MM.1S (cell line): Measurements from ENCODE around the gene HIPK2.

Source experiments
- DNase-seq: peaks from one replicate; pipeline ENCODE4 v3.0.0-alpha.2; 2015
- H2AFZ ChIP-seq: fragments of 300-600 bp; sonication (generic); 2 replicates; pipeline ENCODE4 v1.6.0; 2016; ENCODE audit warnings: antibody characterized with exemption, low read length
- H3F3A ChIP-seq: fragments of 300-600 bp; sonication (generic); 2 replicates; pipeline ENCODE4 v1.6.1; 2016; ENCODE audit warnings: mild to moderate bottlenecking, antibody characterized with exemption, low read length, moderate library complexity, mixed read lengths; ENCODE audit not compliant: insufficient read depth
- H3K27ac ChIP-seq: fragments of 300-600 bp; sonication (generic); 2 replicates; pipeline ENCODE4 v1.5.1; 2016; ENCODE audit warnings: mild to moderate bottlenecking, low read length
- H3K27me3 ChIP-seq: fragments of 300-600 bp; sonication (generic); replicated peaks from 2 replicates; pipeline ENCODE4 v1.6.0; 2016; ENCODE audit warnings: low read length; ENCODE audit not compliant: insufficient read depth
- H3K36me3 ChIP-seq: fragments of 300-600 bp; sonication (generic); replicated peaks from 2 replicates; pipeline ENCODE4 v1.6.1; 2016; ENCODE audit warnings: mild to moderate bottlenecking, low read length, mixed read lengths; ENCODE audit not compliant: insufficient read depth
- H3K4me1 ChIP-seq: fragments of 300-600 bp; sonication (generic); 2 replicates; pipeline ENCODE4 v1.6.1; 2016; ENCODE audit warnings: low read length, mixed read lengths
- H3K4me2 ChIP-seq: fragments of 300-600 bp; sonication (generic); 2 replicates; pipeline ENCODE4 v1.6.0; 2016; ENCODE audit warnings: low read depth, low read length
- H3K4me3 ChIP-seq: fragments of 300-600 bp; sonication (generic); 2 replicates; pipeline ENCODE4 v1.5.1; 2016; ENCODE audit warnings: low read length, mixed read lengths
- H3K79me2 ChIP-seq: fragments of 300-600 bp; sonication (generic); 2 replicates; pipeline ENCODE4 v1.6.1; 2016; ENCODE audit warnings: mixed run types, low read length, mixed read lengths
- H3K9ac ChIP-seq: fragments of 300-600 bp; sonication (generic); 2 replicates; pipeline ENCODE4 v1.6.1; 2016; ENCODE audit warnings: low read length, mixed read lengths
- H3K9me2 ChIP-seq: fragments of 300-600 bp; sonication (generic); replicated peaks from 2 replicates; pipeline ENCODE4 v1.6.1; 2016; ENCODE audit warnings: mild to moderate bottlenecking, low read length, mixed read lengths; ENCODE audit not compliant: insufficient read depth
- H3K9me3 ChIP-seq: fragments of 300-600 bp; sonication (generic); replicated peaks from 2 replicates; pipeline ENCODE4 v1.6.1; 2016; ENCODE audit warnings: mild to moderate bottlenecking, low read length, mixed read lengths; ENCODE audit not compliant: insufficient read depth
- H4K20me1 ChIP-seq: fragments of 300-600 bp; sonication (generic); 2 replicates; pipeline ENCODE4 v1.6.1; 2016; ENCODE audit warnings: mild to moderate bottlenecking, low read length, moderate library complexity, mixed read lengths; ENCODE audit not compliant: insufficient read depth
- CTCF ChIP-seq: fragments of 300-600 bp; sonication (generic); IDR thresholded peaks from 2 replicates; pipeline ENCODE4 v1.5.1; 2016; ENCODE audit warnings: antibody characterized with exemption, low read length, mixed read lengths
- EZH2 ChIP-seq: fragments of 300-600 bp; sonication (generic); optimal IDR thresholded peaks from 2 replicates; pipeline ENCODE3; 2017; ENCODE audit warnings: low read depth, mild to moderate bottlenecking, antibody characterized with exemption, low read length, mixed read lengths
- EZH2phosphoT487 ChIP-seq: fragments of 300-600 bp; sonication (generic); IDR thresholded peaks from 2 replicates; pipeline ENCODE4 v1.6.1; 2018; ENCODE audit warnings: antibody characterized with exemption, low read length

The HIPK2 gene

DNA sequence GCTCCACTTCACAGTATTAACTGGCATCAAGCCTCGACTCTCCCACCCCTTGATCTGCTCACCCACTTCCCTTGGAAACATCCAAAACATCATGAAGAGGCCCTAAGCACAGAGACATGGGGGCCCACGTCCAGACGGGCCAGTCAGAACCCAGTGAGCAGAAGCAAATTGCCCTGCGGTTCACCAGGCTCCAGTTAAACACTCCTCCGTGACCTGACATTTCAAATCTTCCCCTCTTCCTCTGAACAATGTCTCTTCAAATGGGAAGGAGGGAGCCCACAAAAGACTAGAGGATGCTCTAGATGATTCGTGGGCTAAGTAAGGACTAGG lies 209.5 kb downstream of the HIPK2 start:
- H3F3A ChIP-seq, result no peaks in the 10 kb centered on the region
- no peak for DNase-seq
- no peaks in the 10 kb centered on the region for H3K4me1 ChIP-seq
- no peaks in the 10 kb centered on the region for H3K79me2 ChIP-seq
- no peaks in the 10 kb centered on the region for H3K9me2 ChIP-seq
- no peak overlapping the region for H3K4me2 ChIP-seq
- H3K27me3 ChIP-seq, result no peaks in the 10 kb centered on the region
- H3K9me3 ChIP-seq, result no peaks in the 10 kb centered on the region
- H3K27ac ChIP-seq, result no peak overlapping the region
- no peak overlapping the region for H3K4me3 ChIP-seq
- TF ChIP-seq CTCF (no peak), EZH2phosphoT487 (no peak), EZH2 (no peak)
- no peaks in the 10 kb centered on the region for H4K20me1 ChIP-seq
- no peak overlapping the region for H2AFZ ChIP-seq
- no peak overlapping the region for H3K9ac ChIP-seq
- H3K36me3 ChIP-seq, result no peaks in the 10 kb centered on the region

DNA sequence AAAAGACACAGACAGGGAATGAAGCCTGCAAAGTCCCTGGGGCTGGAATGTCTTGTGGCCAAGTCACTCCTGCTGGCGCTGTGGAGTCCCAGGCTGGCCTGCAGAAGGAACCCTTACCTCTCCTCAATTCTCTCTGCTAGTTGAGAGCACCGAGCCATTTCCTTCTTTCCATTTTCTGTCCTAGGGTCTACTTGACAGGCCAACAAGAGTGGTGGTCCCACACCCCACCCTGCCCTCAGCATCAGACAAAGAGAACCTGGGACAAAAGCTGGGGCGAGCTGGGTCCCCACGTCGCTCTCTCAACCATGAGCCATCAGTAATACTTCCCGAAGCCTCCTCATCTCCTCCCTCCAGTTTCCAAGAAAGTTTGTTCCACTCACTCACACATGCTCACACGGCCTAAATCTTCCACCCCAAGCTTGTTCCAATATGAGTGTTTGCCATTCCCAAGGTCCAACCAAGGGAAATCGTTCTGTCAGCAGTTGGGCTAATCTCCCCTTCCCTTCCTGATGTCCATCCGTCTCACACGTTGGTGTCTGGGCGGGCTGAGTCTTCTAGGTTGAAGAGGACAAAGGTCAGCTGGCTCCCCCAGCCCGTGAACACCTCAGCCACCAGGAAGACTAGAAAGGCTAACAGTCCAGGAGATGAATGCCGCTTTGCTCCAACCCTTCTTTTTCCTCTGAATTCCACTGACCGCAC lies 210.0 kb downstream of the HIPK2 start:
- no peak overlapping the region for H3K4me2 ChIP-seq
- no peaks in the 10 kb centered on the region for H3K36me3 ChIP-seq
- no peaks in the 10 kb centered on the region for H3K4me1 ChIP-seq
- H2AFZ ChIP-seq, result no peak overlapping the region
- no peaks in the 10 kb centered on the region for H3K9me2 ChIP-seq
- no peaks in the 10 kb centered on the region for H3K79me2 ChIP-seq
- H3F3A ChIP-seq, result no peaks in the 10 kb centered on the region
- H3K27me3 ChIP-seq, result no peaks in the 10 kb centered on the region
- no peak overlapping the region for H3K9ac ChIP-seq
- no peaks in the 10 kb centered on the region for H4K20me1 ChIP-seq
- no peak for DNase-seq
- H3K4me3 ChIP-seq, result no peak overlapping the region
- H3K9me3 ChIP-seq, result no peaks in the 10 kb centered on the region
- no peak overlapping the region for H3K27ac ChIP-seq
- TF ChIP-seq CTCF (no peak), EZH2 (no peak), EZH2phosphoT487 (no peak)

- H3K4me1 ChIP-seq, result no peaks in the 10 kb centered on the region
- H3K9me3 ChIP-seq, result no peaks in the 10 kb centered on the region
- no peaks in the 10 kb centered on the region for H3K9me2 ChIP-seq
- H3K4me3 ChIP-seq, result no peak overlapping the region
- no peak overlapping the region for H3K9ac ChIP-seq
- TF ChIP-seq EZH2phosphoT487, result no peak
- no peak for TF ChIP-seq CTCF
- TF ChIP-seq EZH2, result no peak
- no peaks in the 10 kb centered on the region for H4K20me1 ChIP-seq
- H3K36me3 ChIP-seq, result no peaks in the 10 kb centered on the region
- H2AFZ ChIP-seq, result no peak overlapping the region
- no peak overlapping the region for H3K4me2 ChIP-seq
- H3F3A ChIP-seq, result no peaks in the 10 kb centered on the region
- no peak for DNase-seq
- no peak overlapping the region for H3K27ac ChIP-seq
- H3K79me2 ChIP-seq, result no peaks in the 10 kb centered on the region
- H3K27me3 ChIP-seq, result no peaks in the 10 kb centered on the region
Observed at GRCh38 chr7:139566736-139567646, 210.8 kb downstream of the HIPK2 start.
